NCI-H187 (cell line): ENCODE measurements around the gene GOLIM4.

ENCODE experiments used
- DNase-seq, 2 experiments: peaks; one replicate each; lab custom pipeline; 2025; lab: John Stamatoyannopoulos, UW

The GOLIM4 gene

DNA sequence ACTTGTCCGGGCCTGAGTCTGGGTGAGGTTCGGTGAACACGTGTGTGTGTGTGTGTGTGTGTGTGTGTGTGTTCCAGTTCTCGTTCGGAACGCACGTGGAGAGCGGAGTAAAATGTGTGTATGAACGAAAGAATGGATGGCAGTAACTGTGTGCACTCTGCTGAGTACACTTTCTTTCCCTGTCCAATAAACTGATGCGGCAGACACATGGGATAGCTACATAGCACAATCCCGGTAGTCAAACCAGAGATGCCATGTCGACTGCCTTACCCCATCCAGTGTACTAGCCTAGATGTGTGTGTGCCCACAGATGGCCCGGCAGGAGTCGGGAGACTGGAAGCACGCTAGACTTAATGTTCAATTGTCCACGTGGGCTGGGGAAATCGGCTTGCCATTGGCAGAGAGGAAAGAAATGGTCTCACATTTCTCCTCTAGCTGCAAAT lies 507 bp upstream of the GOLIM4 start:
- peak; percentile 66 to 84 for DNase-seq

- DNase-seq, result peak in 1 of 2 experiments; percentile 19
Observed at GRCh38 chr3:168094877-168095610, 680 bp downstream of the GOLIM4 start.

- no peak for DNase-seq
Observed at GRCh38 chr3:168094580-168094876, 1.2 kb downstream of the GOLIM4 start.

- DNase-seq, result no peak
Observed at GRCh38 chr3:168093790-168094189, 1.9 kb downstream of the GOLIM4 start.

- no peak for DNase-seq
Observed at GRCh38 chr3:168093229-168093628, 2.5 kb downstream of the GOLIM4 start.

- no peak for DNase-seq
Observed at GRCh38 chr3:168091941-168092340, 3.8 kb downstream of the GOLIM4 start.

GRCh38 chr3:168091302-168091858 lies 4.3 kb downstream of the GOLIM4 start:
- no peak for DNase-seq

DNA sequence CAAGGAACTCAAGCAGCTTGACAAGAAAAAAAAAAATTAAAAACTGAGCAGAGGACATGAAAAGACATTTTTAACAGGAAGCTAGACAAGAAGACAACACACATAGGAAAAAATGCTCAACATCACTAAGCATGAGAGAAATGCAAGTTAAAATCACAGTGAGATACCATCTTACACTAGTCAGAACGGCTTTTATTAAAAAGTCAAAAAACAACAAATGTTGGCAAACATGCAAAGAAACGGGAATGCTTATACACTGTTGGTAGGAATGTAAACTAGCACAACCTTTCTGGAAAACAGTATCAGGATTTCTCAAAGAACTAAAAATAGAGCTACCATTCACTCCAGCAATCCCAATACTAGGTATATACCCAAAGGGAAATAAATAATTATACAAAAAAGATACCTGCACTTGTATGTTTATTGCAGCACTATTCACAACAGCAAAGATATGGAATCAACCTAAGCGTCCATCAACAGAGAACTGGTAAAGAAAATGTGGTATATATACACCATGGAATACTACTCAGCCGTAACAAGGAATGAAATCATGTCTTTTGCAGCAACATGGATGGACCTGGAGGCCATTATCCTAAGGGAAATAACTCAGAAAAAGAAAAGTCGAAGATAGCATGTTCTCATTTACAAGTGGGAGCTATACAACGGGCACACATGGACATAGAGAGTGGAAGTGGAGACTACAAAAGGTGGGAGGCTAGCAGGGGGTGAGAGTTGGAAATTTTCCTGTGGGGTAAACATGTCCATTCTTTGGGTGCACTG lies 5.2 kb downstream of the GOLIM4 start:
- no peak for DNase-seq

DNA sequence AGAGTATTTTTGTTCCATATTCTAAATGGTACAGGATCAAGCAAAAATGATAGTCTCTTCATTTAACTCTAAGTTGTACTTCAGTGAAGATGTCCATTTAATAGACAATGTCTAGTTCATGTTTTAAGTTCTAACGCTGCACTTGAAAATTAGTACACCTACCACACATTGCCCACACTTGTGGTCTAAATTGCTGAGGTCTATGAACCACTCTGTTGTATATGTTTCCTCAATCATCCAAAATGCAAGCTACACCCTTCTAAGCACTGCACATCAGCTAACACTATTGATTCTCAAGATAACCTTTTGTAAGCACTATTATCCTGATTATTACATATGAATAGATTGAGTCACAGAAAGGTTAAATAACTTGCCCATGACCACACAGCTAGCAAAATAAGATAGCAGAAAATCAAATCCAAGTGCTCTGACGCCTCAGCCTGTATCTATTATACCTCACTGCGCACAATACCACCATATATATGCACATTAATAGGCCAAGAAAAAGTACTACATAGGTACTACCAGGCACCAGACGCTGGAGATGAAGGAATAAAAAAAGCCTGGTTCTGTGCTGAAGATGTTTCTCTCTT lies 6.4 kb downstream of the GOLIM4 start:
- DNase-seq, result no peak

GRCh38 chr3:168088106-168088720 lies 7.5 kb downstream of the GOLIM4 start:
- no peak for DNase-seq

GRCh38 chr3:168087539-168087938 lies 8.2 kb downstream of the GOLIM4 start:
- DNase-seq, result no peak

DNA sequence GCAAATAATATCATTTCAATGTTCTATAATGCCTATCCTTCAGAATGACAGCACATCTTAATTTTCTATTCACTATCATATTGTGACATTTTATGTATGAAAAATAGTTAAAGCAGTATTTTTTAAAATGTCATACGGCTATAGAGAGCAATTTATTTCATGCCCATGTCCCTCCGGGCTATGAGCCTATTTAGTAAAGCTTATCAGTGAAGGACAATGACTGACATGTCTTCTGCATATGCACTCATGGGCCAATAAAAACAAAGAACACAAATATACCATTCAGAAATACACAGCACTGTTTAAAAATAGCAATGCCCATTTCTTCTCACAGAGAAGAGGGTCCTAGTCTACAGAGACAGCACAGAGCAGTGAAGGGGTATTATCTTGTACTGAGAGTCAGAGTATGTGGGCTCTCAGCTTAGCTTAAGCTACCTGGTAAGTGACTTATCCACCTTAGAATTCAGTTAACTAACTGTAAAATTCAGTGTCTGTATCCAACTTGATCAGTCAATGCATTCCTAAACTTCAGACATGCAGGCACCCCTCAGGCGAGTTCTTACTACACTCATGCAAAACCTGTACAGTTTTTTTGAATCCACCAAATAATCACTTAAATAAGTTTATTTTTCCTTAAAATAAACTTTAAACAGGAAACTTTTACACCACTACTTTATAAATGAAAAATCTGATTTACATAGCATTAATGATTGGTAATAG lies 9.0 kb downstream of the GOLIM4 start:
- DNase-seq, result no peak

- no peak for DNase-seq
Observed at GRCh38 chr3:168085491-168086119, 10.1 kb downstream of the GOLIM4 start.

GRCh38 chr3:168083906-168084305 lies 11.8 kb downstream of the GOLIM4 start:
- DNase-seq, result no peak

DNA sequence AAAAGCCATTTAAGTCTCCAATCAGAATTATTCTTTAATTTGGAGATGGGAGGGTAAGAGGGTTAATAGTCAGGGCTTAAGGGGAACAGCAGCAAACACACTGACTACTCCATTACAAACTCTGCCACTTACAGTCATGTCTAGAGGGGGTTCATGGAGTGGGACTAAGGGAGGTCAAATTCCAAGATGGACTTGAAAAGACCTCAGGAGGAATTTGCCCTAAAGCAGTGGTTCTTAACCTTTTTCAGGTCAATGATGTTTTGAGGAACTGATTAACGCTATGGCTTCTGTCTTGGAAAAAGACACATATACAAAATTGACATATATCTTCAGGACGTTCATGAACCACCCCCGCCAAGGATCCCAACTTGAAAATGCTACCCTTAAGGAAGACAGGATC lies 13.9 kb downstream of the GOLIM4 start:
- DNase-seq, result no peak

- no peak for DNase-seq
Observed at GRCh38 chr3:168081171-168081771, 14.5 kb downstream of the GOLIM4 start.

DNA sequence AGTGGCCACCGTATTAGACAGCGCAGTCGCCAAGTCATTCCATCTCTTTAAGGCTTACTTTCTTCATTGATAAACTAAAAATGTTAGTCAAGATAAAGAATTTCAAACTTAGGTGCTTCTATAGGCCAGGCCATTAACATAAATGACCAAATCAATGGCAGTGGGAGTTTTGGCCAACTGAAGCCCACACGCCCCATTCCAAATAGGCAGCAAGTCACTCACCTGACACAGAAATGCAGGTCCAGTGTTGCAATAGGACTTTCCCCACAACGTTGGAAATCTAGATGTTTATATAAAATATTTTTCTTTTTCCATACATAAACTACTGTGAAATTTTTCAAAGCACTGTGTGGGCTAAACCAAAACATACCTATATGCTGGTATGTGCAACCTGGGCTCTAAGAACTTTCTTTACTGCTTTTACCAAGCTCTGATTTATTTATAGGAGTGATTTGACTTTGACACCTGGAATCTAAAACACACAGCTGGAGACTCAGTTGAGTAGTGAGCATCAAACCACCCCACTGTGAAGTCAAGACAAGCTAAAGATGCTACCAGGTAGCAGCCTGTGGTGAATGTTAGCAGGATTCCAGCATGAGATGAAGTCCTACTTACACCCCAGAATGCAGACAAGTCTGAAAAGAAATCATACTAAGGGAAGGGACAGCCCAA lies 15.1 kb downstream of the GOLIM4 start:
- no peak for DNase-seq

GRCh38 chr3:168080022-168080421 lies 15.7 kb downstream of the GOLIM4 start:
- no peak for DNase-seq

- DNase-seq, result no peak
Observed at GRCh38 chr3:168077091-168077490, 18.6 kb downstream of the GOLIM4 start.
